ENCODE results near the gene IL1RL1.

DNA sequence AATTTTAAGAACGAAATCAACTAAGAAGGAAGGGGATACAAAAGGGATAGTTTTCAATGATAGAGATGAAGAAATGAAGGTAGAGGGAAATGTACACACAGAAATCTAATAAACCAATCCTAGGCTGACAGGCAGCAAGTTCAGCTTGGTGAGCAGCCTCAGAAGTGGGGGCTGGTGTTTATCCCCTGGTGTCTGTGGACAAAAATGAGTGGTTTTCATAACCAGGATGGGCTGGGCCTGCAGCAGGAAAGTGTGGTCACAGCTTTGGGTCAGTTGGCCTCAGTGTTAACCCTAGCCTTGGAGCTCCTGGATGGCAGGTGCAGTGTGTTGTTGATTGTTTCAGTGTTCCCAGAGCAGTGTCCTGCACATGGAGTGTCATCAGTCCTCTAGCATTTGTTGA, 58.5 kb downstream of the IL1RL1 start:
- TF ChIP-seq, protein P1, sequence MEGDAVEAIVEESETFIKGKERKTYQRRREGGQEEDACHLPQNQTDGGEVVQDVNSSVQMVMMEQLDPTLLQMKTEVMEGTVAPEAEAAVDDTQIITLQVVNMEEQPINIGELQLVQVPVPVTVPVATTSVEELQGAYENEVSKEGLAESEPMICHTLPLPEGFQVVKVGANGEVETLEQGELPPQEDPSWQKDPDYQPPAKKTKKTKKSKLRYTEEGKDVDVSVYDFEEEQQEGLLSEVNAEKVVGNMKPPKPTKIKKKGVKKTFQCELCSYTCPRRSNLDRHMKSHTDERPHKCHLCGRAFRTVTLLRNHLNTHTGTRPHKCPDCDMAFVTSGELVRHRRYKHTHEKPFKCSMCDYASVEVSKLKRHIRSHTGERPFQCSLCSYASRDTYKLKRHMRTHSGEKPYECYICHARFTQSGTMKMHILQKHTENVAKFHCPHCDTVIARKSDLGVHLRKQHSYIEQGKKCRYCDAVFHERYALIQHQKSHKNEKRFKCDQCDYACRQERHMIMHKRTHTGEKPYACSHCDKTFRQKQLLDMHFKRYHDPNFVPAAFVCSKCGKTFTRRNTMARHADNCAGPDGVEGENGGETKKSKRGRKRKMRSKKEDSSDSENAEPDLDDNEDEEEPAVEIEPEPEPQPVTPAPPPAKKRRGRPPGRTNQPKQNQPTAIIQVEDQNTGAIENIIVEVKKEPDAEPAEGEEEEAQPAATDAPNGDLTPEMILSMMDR (IDR thresholded peaks at IDR 0.05; ENCODE audit: insufficient read depth, low read depth, low read length): no peak
- TF ChIP-seq EZH2 (IDR thresholded peaks at IDR 0.05; ENCODE audit: insufficient read depth, low read length): no peak
